MV-4-11 (cell line): ENCODE results near the gene VPS52.
"Not testable (repeated sequence)": the region's sequence is repeated elsewhere in the genome, so short reads cannot be mapped to it uniquely, and the experiment has no call there.

Experiments used
- DNase-seq: peaks from one replicate; lab custom pipeline; 2025; lab: John Stamatoyannopoulos, UW

Gene VPS52

DNA sequence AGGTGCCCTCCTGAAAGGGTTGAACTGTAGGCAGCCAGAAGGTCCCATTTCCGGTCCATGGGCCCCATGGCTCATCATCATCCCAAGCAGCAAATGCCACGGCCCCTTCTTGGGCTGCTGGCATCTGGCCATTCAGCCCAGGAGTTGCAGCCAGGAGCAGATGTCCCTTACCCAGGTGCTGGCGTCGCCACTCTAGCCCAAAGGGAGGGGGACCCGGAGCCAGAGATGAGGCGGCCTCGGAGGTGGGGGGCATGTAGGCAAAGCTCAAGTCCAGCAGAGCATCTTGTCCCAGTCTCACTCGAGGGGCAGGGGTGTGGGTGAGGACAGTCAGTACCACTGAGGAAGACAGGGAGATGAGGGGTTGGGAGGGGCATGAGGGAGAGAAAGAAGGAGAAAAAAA lies 33.4 kb upstream of the VPS52 start:
- DNase-seq = no peak

DNA sequence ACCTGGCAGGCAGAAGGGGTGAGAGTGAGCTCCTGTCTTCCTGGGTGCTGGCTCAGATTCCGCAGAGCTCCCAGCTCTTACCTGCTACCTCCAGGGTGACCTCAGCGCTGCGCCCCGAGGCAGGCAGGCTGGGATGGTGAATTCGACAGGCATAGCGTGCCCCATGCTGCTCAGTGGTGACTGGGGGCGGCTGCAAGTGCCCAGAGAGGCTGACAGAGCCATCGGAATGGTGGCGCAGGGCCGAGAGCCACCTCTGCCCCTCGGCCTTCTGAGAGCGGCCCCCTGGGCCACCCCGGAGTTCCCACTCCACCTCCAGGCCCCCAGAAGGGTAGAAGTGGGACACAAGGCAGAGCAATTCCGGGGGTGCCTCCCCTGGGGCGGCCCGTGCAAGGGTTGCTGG lies 32.5 kb upstream of the VPS52 start:
- DNase-seq = no peak

DNA sequence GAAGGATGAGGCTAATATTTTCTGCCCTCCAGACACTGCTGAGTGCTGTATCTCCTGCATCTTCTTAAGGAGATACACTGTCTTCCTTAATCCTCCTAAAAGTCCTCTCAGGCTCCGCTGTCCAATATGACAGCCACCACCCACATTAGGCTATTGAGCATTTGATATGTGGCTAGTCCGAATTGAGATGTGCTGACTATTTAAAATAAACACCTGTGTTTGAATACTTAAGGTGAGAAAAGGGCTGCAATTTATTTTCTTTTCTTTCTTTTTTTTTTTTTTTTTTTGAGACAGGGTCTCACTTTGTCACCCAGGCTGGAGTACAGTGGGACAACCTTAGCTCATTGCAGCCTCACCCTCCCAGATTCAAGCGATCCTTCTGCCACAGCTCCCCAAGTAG lies 30.2 kb upstream of the VPS52 start:
- no peak for DNase-seq

DNA sequence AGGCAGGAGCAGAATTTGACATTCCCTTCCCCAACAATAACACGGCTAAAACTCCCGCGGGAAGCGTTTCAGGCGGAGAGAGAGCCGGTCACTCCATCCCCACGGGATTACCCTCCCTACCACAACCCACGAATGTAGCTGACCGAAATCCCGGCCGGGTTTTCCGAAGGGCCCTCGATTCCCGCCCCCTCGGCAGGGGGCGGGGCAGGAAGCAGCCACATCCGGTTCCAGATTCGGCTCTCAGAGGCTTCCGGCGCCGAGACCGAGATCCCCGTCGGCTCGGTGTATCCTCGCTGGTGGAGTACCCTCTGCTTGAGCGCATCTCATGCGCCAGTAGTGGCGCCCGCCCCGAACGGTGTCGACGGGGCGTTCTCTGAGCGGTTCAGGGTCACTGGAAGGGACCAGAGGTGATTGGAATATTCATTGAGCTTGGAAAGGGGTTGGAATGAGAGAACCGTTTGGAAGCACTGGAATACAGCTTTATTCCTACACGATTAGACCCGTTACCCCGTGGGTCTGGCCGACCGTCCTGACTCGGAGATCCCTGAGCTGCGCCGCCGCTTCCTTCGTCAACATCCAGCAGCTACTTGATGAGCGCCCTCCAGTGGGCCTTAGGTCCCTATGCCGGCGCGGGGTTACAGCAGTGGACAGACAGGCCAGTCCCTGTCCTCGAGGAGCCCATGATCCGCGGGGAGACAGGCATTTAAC lies 27.7 kb upstream of the VPS52 start:
- peak; percentile 89 for DNase-seq

DNA sequence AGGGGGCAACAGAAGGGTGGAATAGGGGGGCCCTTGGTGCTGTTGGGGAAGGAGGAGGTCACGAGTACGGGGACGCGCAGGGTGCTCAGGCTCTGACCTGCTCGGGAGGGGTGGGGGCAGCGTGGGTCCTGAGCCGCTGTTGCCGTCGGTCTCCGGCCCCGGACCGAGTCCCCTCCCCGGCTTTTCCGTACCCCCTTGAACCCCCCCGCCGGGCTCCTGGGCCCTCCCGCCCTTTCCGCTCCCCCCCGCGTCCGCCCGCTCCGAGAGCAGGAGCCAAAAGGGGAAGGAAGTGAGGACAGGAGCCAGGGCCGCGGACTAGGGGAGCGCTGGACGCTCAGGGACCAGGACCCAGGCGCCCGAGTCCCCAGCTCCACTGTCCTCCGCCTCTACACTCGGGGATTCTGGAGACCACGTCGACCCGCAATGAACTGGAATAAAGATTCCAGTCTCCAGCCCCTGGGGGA lies 27.1 kb upstream of the VPS52 start, which contains the start of gene RGL2:
TSS of gene RGL2 (minus strand) at position 170 of the 464 bp plus-strand sequence. CDS start 332 bp downstream, outside the sequence.
- peak; percentile 63 for DNase-seq

DNA sequence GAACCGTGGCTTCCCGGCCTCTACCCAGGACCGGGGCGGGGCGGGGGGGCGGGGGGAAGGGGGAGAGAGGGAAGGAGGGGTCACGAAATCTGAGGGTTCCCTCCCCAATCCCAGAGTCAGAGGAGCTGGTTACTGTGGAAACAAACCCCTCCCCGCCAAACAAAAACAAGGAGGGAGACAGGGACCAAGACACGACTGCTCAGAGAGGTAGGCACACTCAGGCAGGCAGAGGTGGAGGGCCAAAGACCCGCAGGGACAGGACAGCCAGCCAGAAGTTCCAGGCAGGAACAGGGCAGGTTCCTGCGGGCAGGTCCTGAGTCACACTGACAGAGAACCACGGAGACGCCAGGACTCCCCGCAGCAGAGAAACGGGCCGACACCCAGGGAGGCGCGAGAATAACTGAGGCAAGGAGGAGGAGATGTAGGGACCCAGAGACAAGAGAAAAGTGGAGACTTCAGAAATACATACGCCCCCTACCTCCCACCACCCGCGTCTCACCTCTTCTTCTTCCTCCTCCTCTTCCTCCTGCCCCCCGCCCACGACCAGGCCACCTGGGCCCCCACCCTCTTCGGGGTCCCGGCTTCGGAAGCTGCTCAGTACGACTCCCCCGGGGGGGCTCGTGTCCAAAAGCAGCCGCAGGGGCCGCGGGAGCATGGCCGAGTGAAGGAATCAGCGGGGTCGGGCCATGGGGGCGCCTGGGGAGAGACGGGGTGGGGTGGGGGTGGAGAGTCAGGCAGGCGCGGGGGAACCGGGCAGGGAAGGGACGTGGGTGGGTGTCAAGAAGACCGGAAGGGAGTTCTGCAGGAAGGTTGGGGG lies 26.5 kb upstream of the VPS52 start:
- DNase-seq = peak; percentile 65

DNA sequence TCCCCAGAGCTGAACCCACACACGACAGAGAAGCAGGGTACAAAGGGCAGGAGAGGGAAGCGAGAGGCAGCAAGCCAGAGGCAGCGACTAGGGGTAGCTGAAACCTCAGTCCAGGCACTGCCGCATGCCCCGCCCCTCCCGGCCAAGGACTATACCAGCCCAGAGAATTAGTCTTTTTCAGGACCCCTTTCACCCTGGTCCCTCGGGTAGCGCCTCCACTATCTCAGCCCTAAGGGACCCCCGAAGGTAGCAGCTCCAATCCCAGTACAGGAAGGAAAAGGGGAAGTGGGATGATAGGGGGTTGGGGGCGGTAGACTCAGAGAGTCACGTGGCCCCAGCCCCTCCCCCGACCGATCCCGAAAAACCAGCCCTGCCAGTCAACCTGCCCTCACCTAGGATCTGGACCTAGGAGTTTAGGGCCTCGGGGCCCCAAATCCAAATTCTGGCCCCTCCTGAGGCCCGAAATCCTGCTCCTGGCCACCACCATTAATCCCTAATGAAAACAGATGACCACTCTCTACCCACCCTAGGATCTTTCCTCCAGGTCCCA lies 25.8 kb upstream of the VPS52 start:
- DNase-seq = peak; percentile 22

DNA sequence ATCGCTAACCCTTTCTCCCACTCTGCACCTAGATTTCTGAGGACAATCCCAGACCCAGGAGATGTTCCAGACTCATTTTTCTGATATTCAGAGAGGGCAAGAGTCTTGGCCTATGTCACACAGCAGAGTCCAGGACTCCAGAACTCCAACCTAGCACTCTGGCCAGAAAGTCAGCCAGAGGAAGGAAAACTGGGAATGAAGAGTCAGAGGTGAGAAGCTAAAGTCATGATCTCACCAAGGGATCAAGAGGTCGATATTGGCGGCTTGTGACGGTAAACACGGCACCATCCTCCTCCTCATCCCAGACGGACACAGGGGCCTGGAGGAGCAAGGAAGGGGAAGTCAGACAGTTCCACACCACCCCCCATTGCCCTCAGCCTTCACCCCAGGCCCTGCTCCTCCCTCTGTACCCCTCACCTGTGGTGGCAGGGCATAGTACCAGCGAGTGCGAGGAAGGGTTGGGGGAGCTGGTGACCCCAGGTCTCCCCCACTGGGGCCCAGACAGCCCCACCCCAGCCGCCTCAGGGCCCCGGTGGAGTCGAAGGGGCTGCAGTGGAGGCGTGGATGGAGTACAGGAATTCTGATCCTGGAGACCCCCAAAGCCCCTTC lies 25.2 kb upstream of the VPS52 start:
- no peak for DNase-seq

DNA sequence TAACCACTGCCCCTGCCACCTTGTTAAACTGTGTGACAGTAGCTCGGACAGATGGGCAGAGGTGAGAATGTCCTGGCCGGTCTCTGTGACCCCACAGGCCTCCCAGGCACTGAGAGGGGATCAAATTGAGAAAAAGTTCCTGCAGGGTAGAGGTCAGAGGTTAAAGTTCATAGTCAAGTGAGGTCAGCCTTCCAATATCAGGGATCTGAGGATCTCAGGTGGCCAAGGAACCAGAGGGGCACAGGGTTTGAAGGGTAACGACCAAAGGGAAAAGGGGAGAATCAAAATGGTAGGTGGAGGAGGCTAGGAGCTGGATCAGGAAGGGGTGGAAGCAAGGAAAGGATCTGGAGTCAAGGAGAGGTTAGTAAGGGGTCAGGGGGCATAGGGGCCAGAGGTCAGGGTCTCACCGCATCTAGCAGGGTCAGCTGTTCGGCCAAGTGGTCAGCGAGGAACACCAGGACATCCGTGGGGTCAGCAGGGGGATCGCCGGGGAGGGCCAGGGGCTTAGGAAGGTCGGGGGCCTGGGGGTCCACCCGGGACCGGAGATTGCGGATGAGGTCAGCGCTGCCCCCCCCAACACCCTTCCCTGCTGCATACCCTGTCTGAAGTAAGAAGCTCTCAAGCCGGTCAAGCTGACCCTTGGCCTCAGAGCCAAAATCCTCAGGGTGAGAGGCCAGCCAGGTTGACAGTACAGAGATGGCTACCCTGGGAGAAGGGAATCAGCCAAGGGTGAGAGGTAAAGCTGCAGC lies 24.1 kb upstream of the VPS52 start:
- DNase-seq = no peak

DNA sequence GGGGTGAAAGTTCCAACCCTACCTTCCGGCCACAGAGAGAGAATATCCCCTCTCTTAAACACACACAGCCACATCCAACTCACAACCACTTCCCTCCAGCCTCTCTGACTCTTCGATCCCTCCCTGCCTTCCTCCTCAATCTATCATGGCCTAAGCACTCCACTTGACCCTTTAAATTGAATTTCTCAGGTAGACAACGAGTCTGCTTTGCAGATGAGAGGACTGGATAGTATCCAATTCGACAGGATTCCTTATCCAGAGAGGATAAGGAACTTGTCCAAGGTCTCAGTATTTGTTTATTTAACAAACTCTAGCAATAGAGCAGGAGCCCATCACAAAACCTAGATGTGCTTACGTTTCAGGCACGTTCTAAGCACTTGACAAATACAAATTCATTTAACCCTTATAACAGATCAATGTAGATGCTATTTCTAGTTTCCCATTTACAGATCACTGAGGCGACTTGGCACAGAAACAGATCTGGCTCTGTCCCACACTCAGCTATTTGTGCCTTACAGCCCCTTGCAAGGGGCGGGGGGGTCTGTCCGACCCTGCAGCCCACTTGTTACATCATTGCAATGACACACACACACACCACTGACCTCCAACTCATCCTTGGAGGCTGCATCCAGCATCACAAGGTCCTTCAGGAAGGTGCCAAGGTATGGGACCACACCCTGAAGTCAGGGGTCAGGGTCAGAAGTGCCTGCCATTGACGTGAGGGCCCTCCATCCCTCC lies 22.6 kb upstream of the VPS52 start:
- DNase-seq = no peak

DNA sequence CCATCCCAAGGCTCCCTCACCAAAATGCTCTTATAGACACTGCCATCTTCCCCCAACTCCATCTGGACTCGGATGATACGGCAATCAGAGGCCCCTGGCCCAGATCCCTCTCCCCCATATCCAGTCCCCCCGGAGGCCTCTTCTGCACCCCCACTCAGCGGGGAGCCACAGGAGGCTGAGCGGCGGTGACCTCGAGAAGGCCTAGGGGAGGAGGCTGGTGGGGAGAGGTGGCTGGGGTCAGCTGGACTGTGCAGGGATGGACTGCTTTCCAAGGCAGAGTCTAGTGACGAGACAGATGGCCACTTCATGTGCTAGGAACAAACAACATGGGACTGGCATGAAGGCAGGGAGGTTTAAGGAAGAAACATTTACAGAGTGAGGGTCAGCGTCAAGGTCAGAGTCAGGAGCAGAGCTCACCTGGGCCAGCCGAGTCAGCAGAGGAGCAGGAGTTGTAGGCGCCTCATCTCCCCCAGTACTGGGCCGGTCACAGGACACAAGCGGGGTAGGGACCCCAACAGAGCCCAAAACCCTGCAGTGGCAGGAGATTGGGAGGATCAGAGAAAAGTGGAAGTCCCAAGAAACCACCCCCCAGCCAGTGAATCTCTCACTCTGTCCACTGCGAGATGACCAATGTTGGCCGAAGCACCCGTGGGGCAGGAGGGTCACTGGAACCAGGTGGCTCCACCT lies 21.5 kb upstream of the VPS52 start:
- DNase-seq = no peak

DNA sequence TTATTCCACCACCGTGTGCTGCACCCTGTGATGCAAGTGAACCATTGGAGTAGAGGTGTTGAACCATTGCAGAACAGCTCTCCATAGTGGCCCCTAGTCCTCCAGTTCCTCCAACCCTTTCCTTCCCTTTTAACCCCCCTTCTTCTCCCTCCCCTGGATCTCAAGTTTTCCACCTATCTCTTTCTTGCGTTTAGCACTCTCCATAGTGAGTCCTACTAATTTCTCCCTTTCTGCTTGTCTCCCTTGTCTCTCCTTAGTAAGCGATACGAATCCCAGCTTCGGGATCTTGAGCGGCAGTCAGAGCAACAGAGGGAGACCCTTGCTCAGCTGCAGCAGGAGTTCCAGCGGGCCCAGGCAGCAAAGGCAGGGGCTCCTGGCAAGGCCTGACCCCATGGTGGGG lies 18.8 kb upstream of the VPS52 start:
- DNase-seq = no peak

DNA sequence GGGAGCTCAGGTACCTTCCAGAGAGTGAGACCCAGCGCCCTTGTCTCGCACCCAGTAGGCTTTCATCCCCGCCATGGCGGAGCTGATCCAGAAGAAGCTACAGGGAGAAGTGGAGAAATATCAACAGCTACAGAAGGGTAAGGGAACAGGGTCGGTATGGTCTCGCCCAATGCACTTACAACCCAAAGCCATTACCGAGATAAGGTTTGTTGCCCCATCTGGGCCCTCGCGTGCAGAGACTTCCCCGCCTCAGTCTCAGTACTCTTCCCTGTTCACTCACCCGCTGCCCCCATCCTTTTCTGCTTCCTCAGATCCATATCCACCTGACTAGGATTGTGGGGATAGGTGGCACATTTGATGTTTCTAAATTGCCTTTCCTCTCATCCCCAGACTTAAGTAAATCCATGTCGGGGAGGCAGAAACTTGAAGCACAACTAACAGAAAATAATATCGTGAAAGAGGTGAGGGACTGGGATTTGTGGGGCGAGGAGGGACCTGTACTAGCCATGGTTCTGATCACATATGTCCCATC lies 18.2 kb upstream of the VPS52 start:
- DNase-seq = no peak

DNA sequence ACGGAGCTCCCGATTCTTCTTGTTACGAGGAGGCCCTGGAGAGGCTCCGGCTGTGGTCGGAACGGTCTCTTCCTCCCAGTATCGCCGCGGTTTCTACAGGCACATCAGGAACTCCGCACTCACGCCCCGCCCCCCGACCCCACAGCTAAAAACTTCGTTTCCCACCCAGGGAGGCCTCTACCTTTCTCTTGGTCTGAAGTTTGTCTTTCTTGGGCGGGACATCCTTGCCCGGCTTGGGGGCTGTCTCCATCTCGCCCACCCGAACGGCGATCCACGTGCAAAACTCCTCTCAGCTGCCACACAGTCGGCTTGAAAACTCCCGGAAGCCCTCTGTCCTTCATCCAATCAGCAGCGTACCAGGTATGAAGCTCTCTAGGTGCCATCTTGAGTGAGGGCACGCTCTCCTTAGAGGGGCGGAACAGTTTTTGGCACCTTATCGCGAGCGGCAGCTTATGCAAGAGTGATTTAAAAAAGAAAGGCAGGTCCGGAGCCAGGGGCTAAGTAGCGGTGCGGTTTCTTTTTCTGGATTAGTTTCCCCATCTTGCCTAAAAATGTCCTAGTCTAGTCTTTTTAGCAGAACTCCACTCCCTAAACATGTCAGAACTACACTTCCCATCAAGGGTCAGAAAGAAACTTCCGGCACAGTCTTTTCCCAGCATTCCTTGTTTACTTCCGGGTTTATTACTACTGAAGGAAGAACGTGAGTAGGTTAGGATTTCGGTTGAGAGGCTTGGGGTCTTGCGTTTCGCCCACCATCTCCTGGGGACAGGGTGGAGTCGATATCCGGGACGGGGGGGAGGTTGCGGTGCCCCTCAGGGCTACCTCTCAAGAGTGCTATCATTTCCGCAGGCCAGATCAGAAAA lies 17.5 kb upstream of the VPS52 start, which contains the start of the genes PFDN6 and WDR46:
TSS of gene PFDN6 (plus strand) at position 681 of the 863 bp plus-strand sequence. CDS start 256 bp downstream, outside the sequence.
TSS of gene WDR46 (minus strand) at position 319 of the 863 bp plus-strand sequence. CDS start at position 250, 69 bp downstream.
- peak; percentile 94 for DNase-seq

DNA sequence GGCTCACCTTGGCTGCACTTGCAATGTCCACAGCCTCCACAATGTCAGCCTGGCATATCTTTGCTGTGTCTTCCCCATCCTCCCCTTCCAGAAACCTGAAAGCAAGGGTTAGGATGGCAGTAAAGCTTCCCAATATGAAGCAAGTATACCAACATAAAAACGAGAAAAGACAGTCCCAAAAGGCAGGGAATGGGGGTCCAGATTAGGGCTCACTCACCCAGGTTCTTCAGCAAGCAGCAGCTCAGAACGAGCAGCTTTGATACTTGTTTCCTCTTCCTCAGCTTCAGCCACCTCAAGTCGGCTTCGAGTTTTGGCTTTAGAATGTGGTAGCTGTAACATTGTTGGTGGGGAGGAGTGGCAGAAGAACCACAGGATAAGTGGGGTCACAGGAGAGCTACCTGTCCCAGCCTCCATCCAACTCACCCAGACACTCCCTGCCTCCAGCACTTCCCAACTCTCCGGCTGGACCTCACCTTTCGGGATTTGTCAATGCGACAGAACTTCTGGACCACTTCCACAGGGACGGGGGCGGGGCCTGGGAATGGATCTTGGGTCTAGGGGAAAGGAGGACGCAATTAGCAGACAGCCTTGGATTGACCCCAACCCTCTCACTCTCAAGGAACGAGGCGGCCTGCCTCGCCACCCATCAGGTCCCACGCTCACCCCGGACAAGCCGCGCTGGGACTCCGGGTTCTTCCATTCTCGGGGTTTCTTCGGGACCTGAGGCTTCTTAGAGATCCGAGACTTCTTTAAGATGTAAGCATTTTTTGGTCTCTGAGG lies 16.7 kb upstream of the VPS52 start:
- DNase-seq = no peak

DNA sequence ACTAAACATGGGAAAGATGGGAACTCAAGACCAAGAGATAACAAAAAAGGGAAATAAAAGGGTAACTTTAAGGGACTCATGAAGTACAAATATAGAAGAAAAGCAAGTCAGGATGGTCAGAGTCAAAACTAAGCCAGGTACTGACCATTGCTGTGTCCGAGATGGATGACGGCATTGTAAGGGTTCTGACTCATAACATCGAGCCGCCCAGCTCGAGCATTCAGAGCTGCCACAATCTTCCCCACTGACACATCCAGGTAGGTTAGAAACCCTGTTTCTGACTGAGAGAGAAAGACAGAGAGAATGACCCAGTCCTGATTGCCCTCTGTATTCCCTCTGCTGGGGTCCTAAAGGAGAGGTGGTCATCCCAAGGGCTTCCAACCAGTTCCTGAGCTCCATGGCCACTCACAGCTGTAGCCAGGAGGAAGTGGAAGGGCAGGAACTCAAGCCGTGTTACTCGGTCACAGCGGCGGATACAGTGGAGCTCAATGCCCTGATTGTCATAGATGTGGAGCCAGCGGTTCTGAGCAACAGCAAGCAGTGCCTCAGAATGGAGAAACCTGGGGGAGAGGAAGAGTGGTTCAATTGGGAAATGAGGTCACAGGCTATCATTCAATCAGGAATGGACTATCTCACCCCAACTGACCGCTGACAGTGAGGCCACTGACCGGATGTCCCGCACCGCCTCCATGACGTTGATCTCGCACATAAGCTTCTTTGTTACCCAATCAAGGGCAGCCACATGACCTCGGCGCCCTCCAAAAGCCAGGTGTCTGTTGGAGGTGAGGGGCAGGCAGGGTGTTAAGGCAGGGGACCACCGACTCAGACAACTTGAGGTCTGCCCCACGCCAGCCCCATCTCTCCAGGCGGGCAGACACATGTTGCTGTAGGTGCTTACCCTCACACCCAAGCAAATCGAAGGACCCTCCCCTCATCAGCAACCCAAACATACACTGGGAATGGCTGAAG lies 15.6 kb upstream of the VPS52 start:
- no peak for DNase-seq

DNA sequence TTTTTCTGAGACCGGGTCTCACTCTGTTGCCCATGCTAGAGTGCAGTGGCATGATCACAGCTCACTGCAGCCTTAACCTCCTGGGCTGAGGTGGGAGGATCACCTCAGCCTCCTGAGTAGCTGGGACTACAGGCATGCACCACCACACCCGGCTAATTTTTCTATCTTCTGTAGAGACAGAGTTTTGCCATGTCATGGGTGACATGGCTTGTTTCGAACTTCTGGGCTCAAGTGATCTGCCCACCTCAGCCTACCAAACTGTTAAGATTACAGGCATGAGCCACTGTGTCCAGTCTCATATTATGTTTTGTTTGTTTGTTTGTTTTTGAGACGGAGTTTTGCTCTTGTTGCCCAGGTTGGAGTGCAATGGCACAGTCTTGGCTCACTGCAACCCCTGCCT lies 13.5 kb upstream of the VPS52 start:
- DNase-seq = not testable (repeated sequence)
